ENCODE results near the gene WDR20. TPM values are rescaled to one million over a fixed set of nuclear protein-coding genes. Genes with fewer than 3 reads are reported as not detected.

The WDR20 gene
- total RNA-seq, 2 experiments from 2014 or later, result 13.3 to 31.0 TPM

- no peak overlapping the region for H2AFZ ChIP-seq (ENCODE audit: low read length)
- H3K27ac ChIP-seq (ENCODE audit: low read depth, low read length, poor library complexity, severe bottlenecking), result no peak overlapping the region
- peaks cover 31% of the 10 kb centered on the region for H3K4me1 ChIP-seq (ENCODE audit: insufficient read depth, low read length, poor library complexity, severe bottlenecking)
- peaks cover 36% of the 10 kb centered on the region; the same call in 1 of the 2 replicates for H3K36me3 ChIP-seq (ENCODE audit: insufficient read depth, low read length)
- intact Hi-C loops (cut with micrococcal nuclease; ENCODE audit: unreplicated experiment), result no loop called here
- DNase-seq (ENCODE audit: low spot score), result no peak
- ChIA-PET POLR2A (no interaction called here), CTCF (ENCODE audit: unreplicated experiment) (no interaction called here)
- no peaks in the 10 kb centered on the region for H4K20me1 ChIP-seq (ENCODE audit: insufficient read depth, low read length)
- no peaks in the 10 kb centered on the region for H3K9me2 ChIP-seq (ENCODE audit: insufficient read depth, low read length)
- H3K4me3 ChIP-seq (ENCODE audit: low read depth, low read length, poor library complexity, severe bottlenecking), result no peak overlapping the region
- no TSS peak for BruUV-seq (replicated peaks)
- H3K79me2 ChIP-seq (ENCODE audit: insufficient read depth, low read depth, low read length), result no peaks in the 10 kb centered on the region
- H3K4me2 ChIP-seq (ENCODE audit: low read length), result no peak overlapping the region
- TF ChIP-seq CTCF (conservative IDR thresholded peaks at IDR 0.05; ENCODE audit: low read length), result no peak
- TF ChIP-seq EZH2phosphoT487 (IDR thresholded peaks at IDR 0.05; ENCODE audit: borderline replicate concordance, low read depth, low read length), result no peak
- H3K9me3 ChIP-seq (ENCODE audit: low read length), result no peaks in the 10 kb centered on the region
These were observed 68.2 kb downstream of the WDR20 start for GRCh38 chr14:102207831-102208365.

GRCh38 chr14:102208741-102209140 is 69.0 kb downstream of the WDR20 start:
- TF ChIP-seq CTCF (conservative IDR thresholded peaks at IDR 0.05; ENCODE audit: low read length) (no peak), EZH2phosphoT487 (IDR thresholded peaks at IDR 0.05; ENCODE audit: borderline replicate concordance, low read depth, low read length) (no peak)
- H3K27ac ChIP-seq (ENCODE audit: low read depth, low read length, poor library complexity, severe bottlenecking), result no peak overlapping the region
- H3K9me2 ChIP-seq (ENCODE audit: insufficient read depth, low read length), result no peaks in the 10 kb centered on the region
- no peak overlapping the region for H3K4me3 ChIP-seq (ENCODE audit: low read depth, low read length, poor library complexity, severe bottlenecking)
- CTCF ChIA-PET (ENCODE audit: unreplicated experiment), result no interaction called here
- H3K4me2 ChIP-seq (ENCODE audit: low read length), result no peak overlapping the region
- intact Hi-C loops (cut with micrococcal nuclease; ENCODE audit: unreplicated experiment), result no loop called here
- H4K20me1 ChIP-seq (ENCODE audit: insufficient read depth, low read length), result no peaks in the 10 kb centered on the region
- H2AFZ ChIP-seq (ENCODE audit: low read length), result no peak overlapping the region
- no TSS peak for BruUV-seq (replicated peaks)
- peaks cover 36% of the 10 kb centered on the region; the same call in 1 of the 2 replicates for H3K36me3 ChIP-seq (ENCODE audit: insufficient read depth, low read length)
- POLR2A ChIA-PET, result no interaction called here
- no peak for DNase-seq (ENCODE audit: low spot score)
- peaks cover 23% of the 10 kb centered on the region for H3K4me1 ChIP-seq (ENCODE audit: insufficient read depth, low read length, poor library complexity, severe bottlenecking)
- H3K9me3 ChIP-seq (ENCODE audit: low read length), result no peaks in the 10 kb centered on the region
- no peaks in the 10 kb centered on the region for H3K79me2 ChIP-seq (ENCODE audit: insufficient read depth, low read depth, low read length)

- H3K9me2 ChIP-seq (ENCODE audit: insufficient read depth, low read length), result no peaks in the 10 kb centered on the region
- ChIA-PET POLR2A (no interaction called here), CTCF (ENCODE audit: unreplicated experiment) (no interaction called here)
- H3K79me2 ChIP-seq (ENCODE audit: insufficient read depth, low read depth, low read length), result no peaks in the 10 kb centered on the region
- H3K9me3 ChIP-seq (ENCODE audit: low read length), result no peaks in the 10 kb centered on the region
- intact Hi-C loops (cut with micrococcal nuclease; ENCODE audit: unreplicated experiment), result no loop called here
- DNase-seq (ENCODE audit: low spot score), result no peak
- no TSS peak for BruUV-seq (replicated peaks)
- TF ChIP-seq EZH2phosphoT487 (IDR thresholded peaks at IDR 0.05; ENCODE audit: borderline replicate concordance, low read depth, low read length), result no peak
- no peak for TF ChIP-seq CTCF (conservative IDR thresholded peaks at IDR 0.05; ENCODE audit: low read length)
- H3K4me2 ChIP-seq (ENCODE audit: low read length), result no peak overlapping the region
- peaks cover 23% of the 10 kb centered on the region for H3K4me1 ChIP-seq (ENCODE audit: insufficient read depth, low read length, poor library complexity, severe bottlenecking)
- no peak overlapping the region for H3K4me3 ChIP-seq (ENCODE audit: low read depth, low read length, poor library complexity, severe bottlenecking)
- no peaks in the 10 kb centered on the region for H4K20me1 ChIP-seq (ENCODE audit: insufficient read depth, low read length)
- H3K36me3 ChIP-seq (ENCODE audit: insufficient read depth, low read length), result peaks cover 36% of the 10 kb centered on the region; the same call in 1 of the 2 replicates
- H2AFZ ChIP-seq (ENCODE audit: low read length), result no peak overlapping the region
- H3K27ac ChIP-seq (ENCODE audit: low read depth, low read length, poor library complexity, severe bottlenecking), result no peak overlapping the region
These were observed 69.7 kb downstream of the WDR20 start for GRCh38 chr14:102209224-102209966.
